D721Med (cell line): ENCODE measurements around the gene MAN1A1.

Experiments used
- DNase-seq: peaks from one replicate; pipeline ENCODE4 v3.0.0; 2011; ENCODE audit warnings: low spot score; ENCODE audit not compliant: insufficient read length
- FAIRE-seq: peaks from 2 replicates; lab custom pipeline; 2011; peaks lifted over from hg19 to GRCh38; lab: Jason Lieb, UNC
- CTCF ChIP-seq: IDR thresholded peaks from 2 replicates; pipeline ENCODE4 v1.5.1; 2012; ENCODE audit warnings: mild to moderate bottlenecking, control low read depth; ENCODE audit not compliant: insufficient read depth; ENCODE audit errors: missing control alignments

MAN1A1 gene

GRCh38 chr6:119174879-119175817 is 174.4 kb downstream of the MAN1A1 start:
- no peak for TF ChIP-seq CTCF
- FAIRE-seq: no peak

GRCh38 chr6:119174085-119174445 is 175.5 kb downstream of the MAN1A1 start:
- no peak for FAIRE-seq

More at GRCh38 chr6:119174879-119175817, 174.4 kb downstream of the MAN1A1 start:
- no peak for DNase-seq

GRCh38 chr6:119173249-119174084 is 176.1 kb downstream of the MAN1A1 start:
- TF ChIP-seq CTCF: no peak
- DNase-seq: no peak
- no peak for FAIRE-seq

More at GRCh38 chr6:119174085-119174445, 175.5 kb downstream of the MAN1A1 start:
- DNase-seq: no peak
- no peak for TF ChIP-seq CTCF

- no peak for TF ChIP-seq CTCF
- no peak for FAIRE-seq
- no peak for DNase-seq
These were observed 176.7 kb downstream of the MAN1A1 start for GRCh38 chr6:119172824-119173223.

GRCh38 chr6:119171864-119172588 is 177.5 kb downstream of the MAN1A1 start:
- no peak for FAIRE-seq
- no peak for TF ChIP-seq CTCF
- DNase-seq: no peak

GRCh38 chr6:119171088-119171841 is 178.3 kb downstream of the MAN1A1 start:
- FAIRE-seq (peak; percentile 41), DNase-seq (no peak)
- no peak for TF ChIP-seq CTCF
